HFF-Myc (cell line): Measurements from ENCODE around the gene WASHC4.

Experiments
- DNase-seq: peaks from one replicate; pipeline ENCODE4 v3.0.0-alpha.2; 2011; ENCODE audit warnings: low read depth; ENCODE audit errors: extremely low read depth
- H3K4me3 ChIP-seq: replicated peaks from 2 replicates; pipeline ENCODE4 v1.5.1; 2011; ENCODE audit warnings: low read depth, mild to moderate bottlenecking, control low read depth, low read length
- CTCF ChIP-seq: IDR thresholded peaks from 2 replicates; pipeline ENCODE4 v1.5.1; 2012; ENCODE audit warnings: mild to moderate bottlenecking, low read depth, low read length, control low read depth; ENCODE audit errors: missing control alignments

The WASHC4 gene

GRCh38 chr12:105162174-105162573, 54.6 kb downstream of the WASHC4 start:
- no peak for TF ChIP-seq CTCF
- no peak for DNase-seq
- no peak overlapping the region for H3K4me3 ChIP-seq

GRCh38 chr12:105164068-105164467, 56.5 kb downstream of the WASHC4 start:
- H3K4me3 ChIP-seq = no peak overlapping the region
- TF ChIP-seq CTCF = no peak
- DNase-seq = no peak

- no peak overlapping the region for H3K4me3 ChIP-seq
- no peak for DNase-seq
- TF ChIP-seq CTCF = no peak
These were observed 59.2 kb downstream of the WASHC4 start for GRCh38 chr12:105166736-105167135.

GRCh38 chr12:105167346-105167745, 59.8 kb downstream of the WASHC4 start:
- TF ChIP-seq CTCF = no peak
- no peak overlapping the region for H3K4me3 ChIP-seq
- DNase-seq = no peak

GRCh38 chr12:105168006-105168405, 60.5 kb downstream of the WASHC4 start:
- no peak overlapping the region for H3K4me3 ChIP-seq
- no peak for TF ChIP-seq CTCF
- DNase-seq = no peak

GRCh38 chr12:105170139-105170538, 62.6 kb downstream of the WASHC4 start:
- no peak overlapping the region for H3K4me3 ChIP-seq
- no peak for DNase-seq
- TF ChIP-seq CTCF = no peak

GRCh38 chr12:105171691-105172436, 64.3 kb downstream of the WASHC4 start:
- no peak for DNase-seq
- TF ChIP-seq CTCF = no peak
- no peak overlapping the region for H3K4me3 ChIP-seq
